Measurements from ENCODE around the gene ALDH3A1. TPM values are rescaled to one million over a fixed set of nuclear protein-coding genes. Genes with fewer than 3 reads are reported as not detected.

ALDH3A1 gene
- total RNA-seq, 1 donor from 2014 or later: not detected

DNA sequence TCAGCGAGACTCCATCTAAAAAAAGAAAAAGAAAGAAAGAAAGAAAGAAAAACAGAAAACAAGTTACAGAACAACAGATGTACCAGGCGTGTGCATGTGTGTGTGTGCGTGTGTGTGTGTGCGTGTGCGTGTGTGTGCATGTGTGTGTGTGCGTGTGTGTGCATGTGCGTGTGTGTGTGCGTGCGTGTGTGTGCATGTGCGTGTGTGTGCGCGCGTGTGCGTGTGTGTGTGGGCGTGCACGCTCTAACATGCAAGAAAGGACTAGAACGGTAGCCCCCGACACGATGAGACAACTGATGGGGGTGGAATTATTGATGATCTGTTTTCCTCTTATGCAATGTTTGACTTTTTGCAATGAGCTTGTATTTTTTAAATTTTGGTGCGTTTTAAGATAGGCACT is 1.6 kb downstream of the ALDH3A1 start:
- Mint-ChIP-seq H3K27ac (ENCODE audit: unreplicated experiment) (no peak overlapping the region), H3K9me3 (no peaks in the 10 kb centered on the region), H3K4me3 (no peak overlapping the region), H3K36me3 (ENCODE audit: low read depth) (no peaks in the 10 kb centered on the region), H3K4me1 (peaks cover 4% of the 10 kb centered on the region), H3K27me3 (ENCODE audit: low read depth) (no peaks in the 10 kb centered on the region)
- TF ChIP-seq, protein P1, sequence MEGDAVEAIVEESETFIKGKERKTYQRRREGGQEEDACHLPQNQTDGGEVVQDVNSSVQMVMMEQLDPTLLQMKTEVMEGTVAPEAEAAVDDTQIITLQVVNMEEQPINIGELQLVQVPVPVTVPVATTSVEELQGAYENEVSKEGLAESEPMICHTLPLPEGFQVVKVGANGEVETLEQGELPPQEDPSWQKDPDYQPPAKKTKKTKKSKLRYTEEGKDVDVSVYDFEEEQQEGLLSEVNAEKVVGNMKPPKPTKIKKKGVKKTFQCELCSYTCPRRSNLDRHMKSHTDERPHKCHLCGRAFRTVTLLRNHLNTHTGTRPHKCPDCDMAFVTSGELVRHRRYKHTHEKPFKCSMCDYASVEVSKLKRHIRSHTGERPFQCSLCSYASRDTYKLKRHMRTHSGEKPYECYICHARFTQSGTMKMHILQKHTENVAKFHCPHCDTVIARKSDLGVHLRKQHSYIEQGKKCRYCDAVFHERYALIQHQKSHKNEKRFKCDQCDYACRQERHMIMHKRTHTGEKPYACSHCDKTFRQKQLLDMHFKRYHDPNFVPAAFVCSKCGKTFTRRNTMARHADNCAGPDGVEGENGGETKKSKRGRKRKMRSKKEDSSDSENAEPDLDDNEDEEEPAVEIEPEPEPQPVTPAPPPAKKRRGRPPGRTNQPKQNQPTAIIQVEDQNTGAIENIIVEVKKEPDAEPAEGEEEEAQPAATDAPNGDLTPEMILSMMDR (conservative IDR thresholded peaks at IDR 0.05): no peak
- no peak for DNase-seq (ENCODE audit: low read depth, low spot score)

DNA sequence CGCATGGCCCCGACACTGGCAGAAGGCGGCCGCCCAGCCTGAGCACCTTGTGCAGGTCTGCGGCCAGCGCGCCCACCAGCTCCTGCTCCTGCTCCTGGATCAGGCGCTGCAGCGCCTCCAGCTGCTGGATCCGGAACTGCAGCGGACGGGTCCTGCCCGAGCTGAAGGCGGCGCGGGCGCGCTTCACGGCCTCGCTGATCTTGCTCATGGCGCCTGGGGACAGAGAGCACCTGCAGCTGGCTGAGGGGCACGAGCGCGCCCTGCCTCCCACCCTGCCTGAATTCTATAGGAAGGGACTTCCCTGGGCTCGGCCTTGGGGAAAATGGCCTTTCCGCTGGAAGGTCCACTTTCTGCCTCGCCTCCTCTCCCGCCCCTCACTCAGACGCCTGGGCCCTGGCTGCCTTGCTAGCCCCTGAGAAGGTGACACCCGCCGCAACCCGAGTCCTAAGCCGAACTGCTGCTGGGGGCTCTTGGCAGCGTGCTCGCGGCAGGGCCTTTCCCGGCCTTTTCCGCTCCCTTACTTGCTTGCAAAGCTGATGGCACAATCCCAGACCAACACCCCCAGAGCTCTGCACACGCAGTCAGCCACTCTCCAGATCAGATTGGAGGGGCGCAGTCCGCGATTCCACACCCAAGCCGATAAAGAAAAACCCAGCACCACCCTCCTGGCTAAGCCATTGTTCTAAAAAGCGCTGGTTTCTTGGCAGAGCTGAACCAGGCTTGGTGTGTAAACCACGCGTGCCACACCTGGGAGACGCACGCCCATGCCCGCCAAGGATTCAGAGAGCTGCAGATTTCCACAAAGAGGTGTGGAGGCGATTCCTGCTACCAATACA is 3.0 kb downstream of the ALDH3A1 start:
- peak overlapping the region; percentile 44 for H3K4me3 Mint-ChIP-seq
- no peaks in the 10 kb centered on the region for H3K9me3 Mint-ChIP-seq
- H3K27me3 Mint-ChIP-seq (ENCODE audit: low read depth): no peaks in the 10 kb centered on the region
- H3K27ac Mint-ChIP-seq (ENCODE audit: unreplicated experiment): no peak overlapping the region
- TF ChIP-seq, protein P1 (conservative IDR thresholded peaks at IDR 0.05): peak; percentile 92
- DNase-seq (ENCODE audit: low read depth, low spot score): peak; percentile 99
- no peaks in the 10 kb centered on the region for H3K36me3 Mint-ChIP-seq (ENCODE audit: low read depth)
- H3K4me1 Mint-ChIP-seq: peaks cover 4% of the 10 kb centered on the region

DNA sequence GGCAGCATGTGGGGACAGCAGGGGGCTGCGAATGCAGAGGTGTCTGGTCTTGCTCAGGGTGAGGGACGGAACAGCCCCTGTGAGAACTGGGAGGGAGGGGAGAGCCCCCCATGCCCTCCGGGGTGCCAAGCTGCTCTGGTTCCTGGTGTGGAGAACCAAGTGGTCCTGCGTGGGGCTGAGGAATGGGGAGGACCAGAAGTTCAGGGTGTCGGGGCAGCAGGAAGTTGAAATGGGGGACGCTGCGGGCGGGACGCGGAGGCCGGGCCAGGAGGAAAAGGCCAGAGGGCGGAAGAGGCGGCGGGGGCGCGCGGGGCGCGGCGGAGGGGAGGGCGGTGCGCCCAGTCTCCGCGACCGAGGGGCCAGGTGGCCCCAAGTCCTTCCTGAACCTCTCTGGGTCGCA is 3.6 kb downstream of the ALDH3A1 start:
- Mint-ChIP-seq H3K27ac (ENCODE audit: unreplicated experiment) (peak overlapping the region; percentile 27), H3K4me3 (peak overlapping the region; percentile 57), H3K27me3 (ENCODE audit: low read depth) (no peaks in the 10 kb centered on the region), H3K9me3 (no peaks in the 10 kb centered on the region), H3K36me3 (ENCODE audit: low read depth) (no peaks in the 10 kb centered on the region), H3K4me1 (peaks cover 4% of the 10 kb centered on the region)
- peak; percentile 26 for DNase-seq (ENCODE audit: low read depth, low spot score)
- TF ChIP-seq, protein P1 (conservative IDR thresholded peaks at IDR 0.05): no peak

DNA sequence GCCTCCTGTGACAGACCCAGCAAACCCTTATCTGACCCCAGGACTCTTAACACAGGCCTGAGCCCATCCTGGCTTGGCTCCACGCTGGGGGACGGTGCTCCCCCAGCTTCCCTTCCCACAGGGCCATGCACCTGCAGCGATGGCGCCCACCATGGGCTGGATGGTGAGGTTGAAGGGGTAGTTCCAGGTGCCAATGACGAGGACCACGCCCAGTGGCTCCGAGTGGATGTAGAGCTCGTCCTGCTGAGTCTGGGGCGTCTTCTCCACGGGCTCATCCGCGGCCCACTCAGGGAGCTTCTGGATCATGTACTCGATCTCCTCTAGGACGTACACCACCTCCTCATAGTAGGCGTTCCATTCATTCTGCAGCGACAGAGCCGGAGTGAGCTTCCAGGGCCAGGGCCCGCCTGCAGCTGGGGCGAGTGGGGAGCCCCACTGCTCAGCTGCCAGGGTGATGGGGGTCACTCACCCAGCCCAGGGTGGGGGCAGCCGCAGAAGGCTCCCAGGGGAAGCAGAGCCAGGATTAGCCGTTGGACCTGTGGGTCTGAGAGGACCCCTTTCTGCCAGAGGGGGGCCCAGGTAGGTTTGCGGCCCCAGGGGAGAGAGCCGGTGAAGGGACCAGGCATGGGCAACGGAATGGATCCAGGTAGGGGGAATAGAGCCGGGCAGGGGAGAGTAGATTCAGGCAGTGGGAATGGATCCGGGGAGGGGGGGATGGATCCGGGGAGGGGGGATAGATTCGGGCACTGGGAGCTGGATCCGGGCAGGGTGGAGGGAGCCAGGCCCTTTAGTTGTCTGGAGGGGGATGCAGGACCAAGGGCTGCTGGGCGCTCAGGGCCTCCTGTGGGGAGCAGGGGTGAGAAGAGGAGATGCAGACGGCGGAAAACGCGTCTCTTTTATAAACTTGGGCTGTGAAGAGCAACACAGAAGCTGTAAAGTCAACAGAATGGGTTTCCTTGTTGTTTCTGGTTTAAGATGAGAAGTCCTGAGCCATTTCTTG is 4.7 kb downstream of the ALDH3A1 start:
- TF ChIP-seq, protein P1 (conservative IDR thresholded peaks at IDR 0.05): no peak
- H3K27me3 Mint-ChIP-seq (ENCODE audit: low read depth): no peaks in the 10 kb centered on the region
- peaks cover 4% of the 10 kb centered on the region for H3K4me1 Mint-ChIP-seq
- H3K4me3 Mint-ChIP-seq: peak overlapping the region; percentile 47
- H3K36me3 Mint-ChIP-seq (ENCODE audit: low read depth): no peaks in the 10 kb centered on the region
- H3K9me3 Mint-ChIP-seq: no peaks in the 10 kb centered on the region
- no peak for DNase-seq (ENCODE audit: low read depth, low spot score)
- no peak overlapping the region for H3K27ac Mint-ChIP-seq (ENCODE audit: unreplicated experiment)

DNA sequence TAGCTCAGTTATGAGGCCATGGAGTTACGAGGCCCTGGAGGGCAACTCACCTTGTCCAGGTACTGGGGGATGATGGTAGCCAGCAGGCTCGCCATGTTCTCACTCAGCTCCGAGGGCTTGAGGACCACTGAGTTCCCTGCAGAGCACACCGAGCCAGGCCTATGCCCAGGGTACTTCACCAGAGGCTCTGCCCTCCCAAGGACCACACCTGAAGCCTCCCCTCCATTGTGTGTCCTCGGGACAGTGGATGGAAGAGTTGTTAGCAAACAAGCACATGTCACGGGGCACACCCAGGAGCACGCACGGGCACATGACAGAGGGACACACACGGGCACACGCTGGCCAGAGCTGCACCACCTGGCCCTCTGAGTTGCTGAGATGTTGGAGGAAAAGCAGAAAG is 5.6 kb downstream of the ALDH3A1 start:
- Mint-ChIP-seq H3K27me3 (ENCODE audit: low read depth) (no peaks in the 10 kb centered on the region), H3K4me3 (no peak overlapping the region), H3K9me3 (no peaks in the 10 kb centered on the region), H3K4me1 (peaks cover 4% of the 10 kb centered on the region), H3K36me3 (ENCODE audit: low read depth) (no peaks in the 10 kb centered on the region), H3K27ac (ENCODE audit: unreplicated experiment) (no peak overlapping the region)
- TF ChIP-seq, protein P1 (conservative IDR thresholded peaks at IDR 0.05): no peak
- DNase-seq (ENCODE audit: low read depth, low spot score): no peak

All from neural crest cell (in vitro differentiated cells).